ENCODE results near the gene VPS52.

VPS52 gene

GRCh38 chr6:33316603-33317418, 45.1 kb upstream of the VPS52 start:
- peak; percentile 95; the same call in 1 of the 2 replicates for TF ChIP-seq KLF9 (tag by site-specific recombination; IDR thresholded peaks at IDR 0.05; ENCODE audit: low read depth)
- TF ChIP-seq ZNF26 (tag by site-specific recombination; IDR thresholded peaks at IDR 0.05): no peak
- TF ChIP-seq ZBTB8A (tag by site-specific recombination; IDR thresholded peaks at IDR 0.05): peak; percentile 8; the same call in 1 of the 2 replicates
- no peak for TF ChIP-seq ZNF549 (tag by site-specific recombination; IDR thresholded peaks at IDR 0.05)
- 0 out of 2 replicates have a peak, but pooled peaks have one; percentile 13 for TF ChIP-seq ZBTB17 (tag by site-specific recombination; IDR thresholded peaks at IDR 0.05)
- TF ChIP-seq ZBTB10 (tag by site-specific recombination; IDR thresholded peaks at IDR 0.05): 0 out of 2 replicates have a peak, but pooled peaks have one; percentile 26
- Histone ChIP-seq H3K9me3 (ENCODE audit: control insufficient read depth, insufficient read depth, low read depth, low read length) (no peaks in the 10 kb centered on the region), H3K4me3 (ENCODE audit: low read depth, low read length) (peak overlapping the region; percentile 58), H3K4me1 (ENCODE audit: control insufficient read depth, insufficient read depth, low read length) (peaks cover 22% of the 10 kb centered on the region), H3K27ac (ENCODE audit: extremely low read depth, low read depth, low read length) (no peak overlapping the region), H3K36me3 (ENCODE audit: control insufficient read depth in 2 of 2, insufficient read depth in 1 of 2, low read length in 2 of 2) (peaks cover 14 to 41% of the 10 kb centered on the region in 2 experiments)
- POLR2A ChIA-PET: interaction anchor here (0.6 to 3.3 kb wide), 18 partner anchors 9 to 395 kb away, joined by 3 to 57 read pairs (median 5); partner anchors contain the start of genes B3GALT4, PFDN6, PHF1 and RGL2
- CTCF ChIA-PET: interaction anchor here (1.0 to 2.8 kb wide), 3 partner anchors 17 to 37 kb away, joined by 3 to 14 read pairs (median 10); partner anchors contain the start of gene RGL2

- Histone ChIP-seq H3K4me3 (ENCODE audit: low read depth, low read length) (no peak overlapping the region), H3K27ac (ENCODE audit: extremely low read depth, low read depth, low read length) (no peak overlapping the region), H3K36me3 (ENCODE audit: control insufficient read depth in 2 of 2, insufficient read depth in 1 of 2, low read length in 2 of 2) (peaks cover 14 to 36% of the 10 kb centered on the region in 2 experiments), H3K4me1 (ENCODE audit: control insufficient read depth, insufficient read depth, low read length) (peaks cover 15% of the 10 kb centered on the region), H3K9me3 (ENCODE audit: control insufficient read depth, insufficient read depth, low read depth, low read length) (no peaks in the 10 kb centered on the region)
- ChIA-PET CTCF (interaction anchor here (1.0 kb wide), 1 partner anchor 36 kb away, joined by 3 read pairs; no protein-coding TSS in a partner anchor), POLR2A (interaction anchor here (0.8 to 3.3 kb wide), 2 partner anchors 15 to 116 kb away, joined by 5 to 13 read pairs; no protein-coding TSS in a partner anchor)
- TF ChIP-seq ZNF639 (tag by site-specific recombination; IDR thresholded peaks at IDR 0.05) (no peak), SETDB1 (IDR thresholded peaks at IDR 0.05; ENCODE audit: insufficient read length, low read length) (no peak), REST (tag by site-specific recombination; IDR thresholded peaks at IDR 0.05) (peak; percentile 88), GLIS2 (tag by site-specific recombination; IDR thresholded peaks at IDR 0.05) (0 out of 2 replicates have a peak, but pooled peaks have one; percentile 29), ZNF513 (tag by site-specific recombination; IDR thresholded peaks at IDR 0.05) (peak; percentile 93)
Measured at GRCh38 chr6:33315793-33316602, 44.3 kb upstream of the VPS52 start.
